HUES6 (cell line): ENCODE measurements around the gene PLVAP.

Experiments used
- H3K27ac ChIP-seq: 2 replicates; pipeline ENCODE4 v1.7.0; 2013; ENCODE audit warnings: low read depth, mild to moderate bottlenecking, low read length, inconsistent platforms
- H3K27me3 ChIP-seq: 2 replicates; pipeline ENCODE4 v1.6.1; 2013; ENCODE audit warnings: low read length; ENCODE audit not compliant: control insufficient read depth, insufficient read depth
- H3K36me3 ChIP-seq: 2 replicates; pipeline ENCODE4 v1.6.1; 2013; ENCODE audit warnings: low read length; ENCODE audit not compliant: control insufficient read depth, insufficient read depth
- H3K4me1 ChIP-seq: 2 replicates; pipeline ENCODE4 v1.6.1; 2013; ENCODE audit warnings: low read length; ENCODE audit not compliant: control insufficient read depth, insufficient read depth
- H3K4me3 ChIP-seq: 2 replicates; pipeline ENCODE4 v1.5.1; 2013; ENCODE audit warnings: low read depth, low read length
- H3K9ac ChIP-seq: one replicate; pipeline ENCODE4 v1.6.1; 2013; ENCODE audit warnings: mild to moderate bottlenecking, low read length
- H3K9me3 ChIP-seq: 2 replicates; pipeline ENCODE4 v1.6.1; 2013; ENCODE audit warnings: low read depth, low read length; ENCODE audit not compliant: control insufficient read depth, insufficient read depth

Gene PLVAP

GRCh38 chr19:17325133-17325532 lies 52.0 kb downstream of the PLVAP start:
- H3K36me3 ChIP-seq = peaks cover 33% of the 10 kb centered on the region
- H3K9me3 ChIP-seq = no peaks in the 10 kb centered on the region
- H3K4me1 ChIP-seq = peaks cover 13% of the 10 kb centered on the region
- H3K27me3 ChIP-seq = peaks cover 13% of the 10 kb centered on the region
- no peak overlapping the region for H3K9ac ChIP-seq
- H3K27ac ChIP-seq = no peak overlapping the region
- H3K4me3 ChIP-seq = no peak overlapping the region

GRCh38 chr19:17324357-17325114 lies 52.6 kb downstream of the PLVAP start:
- Histone ChIP-seq H3K9me3 (no peaks in the 10 kb centered on the region), H3K9ac (no peak overlapping the region), H3K36me3 (peaks cover 38% of the 10 kb centered on the region), H3K4me3 (no peak overlapping the region), H3K4me1 (peaks cover 13% of the 10 kb centered on the region), H3K27ac (no peak overlapping the region), H3K27me3 (peaks cover 8% of the 10 kb centered on the region)

- Histone ChIP-seq H3K4me1 (peaks cover 13% of the 10 kb centered on the region), H3K27me3 (peaks cover 2% of the 10 kb centered on the region; the same call in 1 of the 2 replicates), H3K27ac (no peak overlapping the region), H3K9ac (no peak overlapping the region), H3K9me3 (no peaks in the 10 kb centered on the region), H3K36me3 (peaks cover 44% of the 10 kb centered on the region), H3K4me3 (no peak overlapping the region)
Measured at GRCh38 chr19:17323964-17324332, 53.2 kb downstream of the PLVAP start.

GRCh38 chr19:17323300-17323963 lies 53.7 kb downstream of the PLVAP start:
- Histone ChIP-seq H3K27me3 (no peaks in the 10 kb centered on the region), H3K9me3 (no peaks in the 10 kb centered on the region), H3K27ac (no peak overlapping the region), H3K4me1 (peaks cover 13% of the 10 kb centered on the region), H3K36me3 (peaks cover 46% of the 10 kb centered on the region), H3K9ac (no peak overlapping the region), H3K4me3 (no peak overlapping the region)

- no peaks in the 10 kb centered on the region for H3K9me3 ChIP-seq
- peaks cover 13% of the 10 kb centered on the region for H3K4me1 ChIP-seq
- no peaks in the 10 kb centered on the region for H3K27me3 ChIP-seq
- no peak overlapping the region for H3K9ac ChIP-seq
- no peak overlapping the region for H3K27ac ChIP-seq
- peaks cover 46% of the 10 kb centered on the region for H3K36me3 ChIP-seq
- H3K4me3 ChIP-seq = no peak overlapping the region
Measured at GRCh38 chr19:17322854-17323253, 54.3 kb downstream of the PLVAP start.

GRCh38 chr19:17321655-17322489 lies 55.3 kb downstream of the PLVAP start:
- Histone ChIP-seq H3K36me3 (peaks cover 46% of the 10 kb centered on the region), H3K9ac (no peak overlapping the region), H3K27ac (no peak overlapping the region)

GRCh38 chr19:17320435-17320834 lies 56.7 kb downstream of the PLVAP start:
- Histone ChIP-seq H3K36me3 (peaks cover 55% of the 10 kb centered on the region), H3K9ac (no peak overlapping the region), H3K9me3 (no peaks in the 10 kb centered on the region), H3K27me3 (no peaks in the 10 kb centered on the region), H3K4me1 (no peaks in the 10 kb centered on the region), H3K4me3 (no peak overlapping the region), H3K27ac (no peak overlapping the region)

More at GRCh38 chr19:17321655-17322489, 55.3 kb downstream of the PLVAP start:
- H3K27me3 ChIP-seq = no peaks in the 10 kb centered on the region
- peaks cover 7% of the 10 kb centered on the region; the same call in 1 of the 2 replicates for H3K4me1 ChIP-seq
- H3K9me3 ChIP-seq = no peaks in the 10 kb centered on the region
- H3K4me3 ChIP-seq = no peak overlapping the region

- Histone ChIP-seq H3K4me1 (no peaks in the 10 kb centered on the region), H3K36me3 (peaks cover 54% of the 10 kb centered on the region), H3K27ac (no peak overlapping the region), H3K9me3 (no peaks in the 10 kb centered on the region), H3K9ac (no peak overlapping the region), H3K27me3 (no peaks in the 10 kb centered on the region), H3K4me3 (no peak overlapping the region)
Measured at GRCh38 chr19:17319473-17320238, 57.5 kb downstream of the PLVAP start.

- H3K9me3 ChIP-seq = no peaks in the 10 kb centered on the region
- H3K36me3 ChIP-seq = peaks cover 60% of the 10 kb centered on the region
- H3K4me3 ChIP-seq = no peak overlapping the region
- no peaks in the 10 kb centered on the region for H3K4me1 ChIP-seq
- H3K27me3 ChIP-seq = no peaks in the 10 kb centered on the region
- H3K9ac ChIP-seq = no peak overlapping the region
- no peak overlapping the region for H3K27ac ChIP-seq
Measured at GRCh38 chr19:17318966-17319365, 58.2 kb downstream of the PLVAP start.

GRCh38 chr19:17314007-17314593 lies 63.0 kb downstream of the PLVAP start:
- Histone ChIP-seq H3K36me3 (peaks cover 45% of the 10 kb centered on the region), H3K4me3 (no peak overlapping the region), H3K27ac (no peak overlapping the region), H3K9ac (no peak overlapping the region), H3K4me1 (peaks cover 10% of the 10 kb centered on the region; the same call in 1 of the 2 replicates), H3K27me3 (no peaks in the 10 kb centered on the region), H3K9me3 (no peaks in the 10 kb centered on the region)
